HEK293 (cell line): Measurements from ENCODE around the gene COBL.
A peak's percentile ranks its signal among the peaks of the same experiment; 100 is the strongest.

Experiments used
- CTCF ChIA-PET: fragments of 350-600 bp; formaldehyde crosslinking; extraction: SDS; loops from one replicate; lab custom pipeline; 2021; ENCODE audit warnings: antibody characterized with exemption; lab: Yijun Ruan, JAX
- POLR2A ChIA-PET: fragments of 300-600 bp; formaldehyde crosslinking; extraction: SDS; loops from one replicate; lab custom pipeline; 2020; ENCODE audit warnings: antibody characterized with exemption, inconsistent platforms; lab: Yijun Ruan, JAX
- H3K27ac ChIP-seq: fragments of 200-500 bp; sonication (Bioruptor generic); 2 replicates; pipeline ENCODE4 v1.5.1; 2014; ENCODE audit warnings: low read depth, low read length, control low read depth, inconsistent platforms; ENCODE audit errors: extremely low read depth
- H3K36me3 ChIP-seq, 2 experiments: fragments of 200-500 bp in 1 of 2; sonication (Bioruptor generic) in 1 of 2; 1 replicate in 1 of 2; 2 replicates in 1 of 2; pipeline ENCODE4 v1.5.1; 2014 to 2017; ENCODE audit warnings: inconsistent platforms in 2 of 2, low read length in 2 of 2; ENCODE audit not compliant: control insufficient read depth in 2 of 2, insufficient read depth in 1 of 2
- H3K4me1 ChIP-seq: fragments of 200-500 bp; sonication (Bioruptor generic); 2 replicates; pipeline ENCODE4 v1.5.1; 2014; ENCODE audit warnings: mild to moderate bottlenecking, low read length, inconsistent platforms; ENCODE audit not compliant: control insufficient read depth, insufficient read depth
- H3K4me3 ChIP-seq: 2 replicates; pipeline ENCODE4 v1.5.1; 2011; ENCODE audit warnings: low read depth, mild to moderate bottlenecking, control low read depth, low read length, moderate library complexity
- H3K9me3 ChIP-seq: fragments of 200-500 bp; sonication (Bioruptor generic); 2 replicates; pipeline ENCODE4 v1.5.1; 2014; ENCODE audit warnings: low read depth, low read length, inconsistent platforms; ENCODE audit not compliant: control insufficient read depth, insufficient read depth
- SALL2 ChIP-seq: fragments of 450-650 bp; formaldehyde crosslinking; IDR thresholded peaks from 2 replicates; pipeline ENCODE4 v1.5.0; 2017; ENCODE audit warnings: missing biosample characterization, mild to moderate bottlenecking, missing genetic modification characterization, borderline replicate concordance
- ZFP3 ChIP-seq: fragments of 450-650 bp; formaldehyde crosslinking; IDR thresholded peaks from 2 replicates; pipeline ENCODE4 v1.5.1; 2016; ENCODE audit warnings: low read depth, missing biosample characterization, missing genetic modification characterization
- ZIC2 ChIP-seq: fragments of 450-650 bp; formaldehyde crosslinking; IDR thresholded peaks from 2 replicates; pipeline ENCODE4 v1.5.1; 2016; ENCODE audit warnings: missing biosample characterization, missing genetic modification characterization
- ZNF114 ChIP-seq: fragments of 450-650 bp; formaldehyde crosslinking; IDR thresholded peaks from 2 replicates; pipeline ENCODE4 v1.5.0; 2017; ENCODE audit warnings: missing biosample characterization, missing genetic modification characterization
- ZNF140 ChIP-seq: fragments of 450-650 bp; formaldehyde crosslinking; IDR thresholded peaks from 2 replicates; pipeline ENCODE4 v1.5.1; 2016; ENCODE audit warnings: missing biosample characterization, missing genetic modification characterization
- ZNF148 ChIP-seq: fragments of 450-650 bp; formaldehyde crosslinking; IDR thresholded peaks from 2 replicates; pipeline ENCODE4 v1.5.0; 2017; ENCODE audit warnings: missing biosample characterization, missing genetic modification characterization, borderline replicate concordance
- ZNF184 ChIP-seq: fragments of 450-650 bp; IDR thresholded peaks from 2 replicates; pipeline ENCODE4 v1.5.1; 2018; ENCODE audit warnings: missing biosample characterization, mild to moderate bottlenecking, missing genetic modification characterization
- ZNF24 ChIP-seq: fragments of 450-650 bp; formaldehyde crosslinking; IDR thresholded peaks from 2 replicates; pipeline ENCODE4 v1.5.1; 2016; ENCODE audit warnings: missing biosample characterization, missing genetic modification characterization
- ZNF302 ChIP-seq: fragments of 450-650 bp; formaldehyde crosslinking; IDR thresholded peaks from 2 replicates; pipeline ENCODE4 v1.5.1; 2016; ENCODE audit warnings: missing biosample characterization, missing genetic modification characterization, low read depth
- ZNF510 ChIP-seq: fragments of 450-650 bp; formaldehyde crosslinking; IDR thresholded peaks from 2 replicates; pipeline ENCODE4 v1.5.1; 2018; ENCODE audit warnings: mild to moderate bottlenecking, missing genetic modification characterization, missing biosample characterization; ENCODE audit not compliant: insufficient replicate concordance
- ZNF514 ChIP-seq: fragments of 450-650 bp; formaldehyde crosslinking; IDR thresholded peaks from 2 replicates; pipeline ENCODE4 v1.5.1; 2016; ENCODE audit warnings: missing biosample characterization, missing genetic modification characterization
- ZNF580 ChIP-seq: fragments of 450-650 bp; formaldehyde crosslinking; IDR thresholded peaks from 2 replicates; pipeline ENCODE4 v1.5.1; 2016; ENCODE audit warnings: missing biosample characterization, missing genetic modification characterization
- ZNF626 ChIP-seq: fragments of 450-650 bp; sonication (Bioruptor Pico); formaldehyde crosslinking; IDR thresholded peaks from 2 replicates; pipeline ENCODE4 v1.5.1; 2018; ENCODE audit warnings: missing biosample characterization, missing genetic modification characterization, inconsistent platforms
- ZNF704 ChIP-seq: fragments of 450-650 bp; formaldehyde crosslinking; IDR thresholded peaks from 2 replicates; pipeline ENCODE4 v1.5.1; 2016; ENCODE audit warnings: missing biosample characterization, missing genetic modification characterization
- ZNF76 ChIP-seq: fragments of 450-650 bp; formaldehyde crosslinking; IDR thresholded peaks from 2 replicates; pipeline ENCODE4; 2016; ENCODE audit warnings: low read depth, missing biosample characterization, missing genetic modification characterization, borderline replicate concordance
- ZNF830 ChIP-seq: fragments of 450-650 bp; IDR thresholded peaks from 2 replicates; pipeline ENCODE4 v1.5.0; 2018; ENCODE audit warnings: missing biosample characterization, missing genetic modification characterization, low read depth, mild to moderate bottlenecking, moderate library complexity
- ZSCAN4 ChIP-seq: fragments of 450-650 bp; formaldehyde crosslinking; IDR thresholded peaks from 2 replicates; pipeline ENCODE4 v1.5.1; 2017; ENCODE audit warnings: missing biosample characterization, missing genetic modification characterization
- ZXDB ChIP-seq: fragments of 450-650 bp; formaldehyde crosslinking; IDR thresholded peaks from 2 replicates; pipeline ENCODE4 v1.5.1; 2016; ENCODE audit warnings: missing biosample characterization, missing genetic modification characterization

Gene COBL

GRCh38 chr7:51268859-51269258 lies 47.8 kb downstream of the COBL start:
- CTCF ChIA-PET: no interaction called here
- no peaks in the 10 kb centered on the region for H3K9me3 ChIP-seq
- POLR2A ChIA-PET: interaction anchor here (0.6 kb wide), 1 partner anchor 17 kb away, joined by 3 read pairs; no protein-coding TSS in a partner anchor

GRCh38 chr7:51267169-51267568 lies 49.4 kb downstream of the COBL start:
- no peak overlapping the region for H3K27ac ChIP-seq
- ChIA-PET POLR2A (no interaction called here), CTCF (interaction anchor here (0.6 kb wide), 1 partner anchor 13 kb away, joined by 3 read pairs; no protein-coding TSS in a partner anchor)
- TF ChIP-seq ZNF184 (no peak), ZNF830 (tag by site-specific recombination) (no peak), ZNF704 (tag by site-specific recombination) (no peak), ZSCAN4 (tag by site-specific recombination) (no peak), ZNF302 (tag by site-specific recombination) (no peak), ZNF114 (tag by site-specific recombination) (no peak), SALL2 (tag by site-specific recombination) (no peak), ZXDB (tag by site-specific recombination) (no peak)
- no peaks in the 10 kb centered on the region for H3K4me1 ChIP-seq
- H3K36me3 ChIP-seq: no peaks in the 10 kb centered on the region
- no peaks in the 10 kb centered on the region for H3K9me3 ChIP-seq
- H3K4me3 ChIP-seq: no peak overlapping the region

More at GRCh38 chr7:51268859-51269258, 47.8 kb downstream of the COBL start:
- H3K4me3 ChIP-seq: no peak overlapping the region
- TF ChIP-seq ZNF580 (tag by site-specific recombination): no peak
- peak; percentile 68 for TF ChIP-seq ZIC2
- no peaks in the 10 kb centered on the region for H3K4me1 ChIP-seq
- H3K36me3 ChIP-seq: no peaks in the 10 kb centered on the region
- no peak overlapping the region for H3K27ac ChIP-seq

GRCh38 chr7:51265066-51265907 lies 51.3 kb downstream of the COBL start:
- Histone ChIP-seq H3K4me3 (no peak overlapping the region), H3K36me3 (no peaks in the 10 kb centered on the region)
- no peak for TF ChIP-seq ZNF76
- TF ChIP-seq ZNF148: no peak
- TF ChIP-seq ZNF514 (tag by site-specific recombination): no peak
- no peak for TF ChIP-seq ZNF24 (tag by site-specific recombination)
- TF ChIP-seq ZNF510 (tag by site-specific recombination): no peak
- no peak for TF ChIP-seq ZFP3
- no peak for TF ChIP-seq ZNF626 (tag by site-specific recombination)
- no peak for TF ChIP-seq ZNF140 (tag by site-specific recombination)
- no peak for TF ChIP-seq ZNF704 (tag by site-specific recombination)
- TF ChIP-seq, all 188 proteins: peak for 0
- Histone ChIP-seq H3K27ac (no peak overlapping the region), H3K9me3 (no peaks in the 10 kb centered on the region), H3K4me1 (no peaks in the 10 kb centered on the region)
- ChIA-PET POLR2A (no interaction called here), CTCF (interaction anchor here (0.6 kb wide), 1 partner anchor 29 kb away, joined by 4 read pairs; no protein-coding TSS in a partner anchor)
